H1 (cell line): ENCODE measurements around the gene MX1. TPM values are rescaled to one million over a fixed set of nuclear protein-coding genes. Genes with fewer than 3 reads are reported as not detected.

Experiments
- CBX5 ChIP-seq: fragments of 300-800, 300-1000 bp; sonication (generic); IDR thresholded peaks from 2 replicates; pipeline ENCODE4 v1.7.1; 2016; ENCODE audit warnings: antibody characterized with exemption, low read length, low read depth
- CEBPB ChIP-seq: IDR thresholded peaks from 2 replicates; pipeline ENCODE4 v1.6.1; 2012; ENCODE audit warnings: low read depth, low read length
- CTBP2 ChIP-seq: IDR thresholded peaks from 2 replicates; pipeline ENCODE4 v1.7.0; 2011; ENCODE audit warnings: borderline replicate concordance, mild to moderate bottlenecking, moderate library complexity, mixed read lengths, low read length; ENCODE audit not compliant: insufficient read depth, insufficient read length
- HDAC6 ChIP-seq: IDR thresholded peaks from one replicate; pipeline ENCODE4 v1.7.1; 2012; ENCODE audit warnings: low read depth, mild to moderate bottlenecking, inconsistent platforms, low read length, moderate library complexity
- POLR2AphosphoS5 ChIP-seq: IDR thresholded peaks from 2 replicates; pipeline ENCODE4 v1.6.1; 2011; ENCODE audit warnings: low read depth, low read length
- RBBP5 ChIP-seq: IDR thresholded peaks from 2 replicates; pipeline ENCODE4 v1.7.1; 2012; ENCODE audit warnings: low read depth, mild to moderate bottlenecking, inconsistent platforms, low read length, moderate library complexity, borderline replicate concordance
- polyA plus RNA-seq, 7 experiments: library from polyadenylated mRNA; depleted of rRNA in 3 of 7; stranded (reverse) in 5 of 7; unstranded in 2 of 7; fragments of >200 nt in 5 of 7; fragments of 200-250 nt in 2 of 7; gene quantifications; 1 replicate in 5 of 7; 2 replicates in 1 of 7; 4 replicates in 1 of 7; pipeline versions ENCODE4 v1.2.1 to v1.2.3, GENCODE V29; 2011 to 2013; ENCODE audit warnings: missing spikeins in 2 of 7, mixed read lengths in 2 of 7
- total RNA-seq: library from RNA; stranded (reverse); fragmentation: NEBNext Ultra II Directional; extraction: Animal tissue kit (Norgen Biotek cat#: 25700); gene quantifications from 2 replicates; pipeline ENCODE4 v1.2.1, GENCODE V29; 2021
- TF ChIP-seq, protein P1 (sequence below): fragments of 300-600 bp; sonication (generic); IDR thresholded peaks from 2 replicates; pipeline ENCODE4 v1.7.1; 2012; ENCODE audit warnings: low read length, moderate library complexity, mild to moderate bottlenecking, inconsistent platforms; ENCODE audit not compliant: insufficient replicate concordance
- TF ChIP-seq, protein P2 (sequence below): IDR thresholded peaks from 2 replicates; pipeline ENCODE4 v1.6.1; 2011; ENCODE audit warnings: low read depth, mild to moderate bottlenecking, low read length; ENCODE audit not compliant: insufficient read depth

Gene MX1
- total and polyA plus RNA-seq, 2 of the 8 experiments (the other 6 are each of a cell fraction or from before 2014, with no cell fraction given): 3.8 to 5.7 TPM

DNA sequence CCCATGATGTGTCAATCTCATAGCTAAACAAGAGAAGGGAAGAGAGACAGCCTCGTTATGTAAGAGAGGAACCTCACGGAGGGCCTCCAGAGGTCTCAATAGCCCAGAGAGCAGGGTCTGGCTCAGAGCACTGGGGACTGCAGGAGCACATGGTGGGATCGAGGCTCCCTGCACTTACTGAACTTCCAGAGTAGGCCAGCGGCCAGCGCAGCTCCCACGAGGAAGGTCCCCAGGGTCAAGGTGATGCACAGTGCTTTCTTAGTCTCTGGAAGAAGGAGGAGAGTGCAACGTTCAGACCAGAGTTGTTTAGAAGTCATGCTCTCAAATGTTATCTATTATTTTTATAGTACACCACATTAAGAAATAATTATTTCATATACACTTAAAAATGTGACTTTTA is 63.3 kb downstream of the MX1 start (continued):
- TF ChIP-seq RBBP5: no peak
- TF ChIP-seq HDAC6: no peak
- no peak for TF ChIP-seq POLR2AphosphoS5
- TF ChIP-seq CTBP2: no peak
- TF ChIP-seq CEBPB: no peak
- TF ChIP-seq CBX5: no peak
- TF ChIP-seq, protein P1, sequence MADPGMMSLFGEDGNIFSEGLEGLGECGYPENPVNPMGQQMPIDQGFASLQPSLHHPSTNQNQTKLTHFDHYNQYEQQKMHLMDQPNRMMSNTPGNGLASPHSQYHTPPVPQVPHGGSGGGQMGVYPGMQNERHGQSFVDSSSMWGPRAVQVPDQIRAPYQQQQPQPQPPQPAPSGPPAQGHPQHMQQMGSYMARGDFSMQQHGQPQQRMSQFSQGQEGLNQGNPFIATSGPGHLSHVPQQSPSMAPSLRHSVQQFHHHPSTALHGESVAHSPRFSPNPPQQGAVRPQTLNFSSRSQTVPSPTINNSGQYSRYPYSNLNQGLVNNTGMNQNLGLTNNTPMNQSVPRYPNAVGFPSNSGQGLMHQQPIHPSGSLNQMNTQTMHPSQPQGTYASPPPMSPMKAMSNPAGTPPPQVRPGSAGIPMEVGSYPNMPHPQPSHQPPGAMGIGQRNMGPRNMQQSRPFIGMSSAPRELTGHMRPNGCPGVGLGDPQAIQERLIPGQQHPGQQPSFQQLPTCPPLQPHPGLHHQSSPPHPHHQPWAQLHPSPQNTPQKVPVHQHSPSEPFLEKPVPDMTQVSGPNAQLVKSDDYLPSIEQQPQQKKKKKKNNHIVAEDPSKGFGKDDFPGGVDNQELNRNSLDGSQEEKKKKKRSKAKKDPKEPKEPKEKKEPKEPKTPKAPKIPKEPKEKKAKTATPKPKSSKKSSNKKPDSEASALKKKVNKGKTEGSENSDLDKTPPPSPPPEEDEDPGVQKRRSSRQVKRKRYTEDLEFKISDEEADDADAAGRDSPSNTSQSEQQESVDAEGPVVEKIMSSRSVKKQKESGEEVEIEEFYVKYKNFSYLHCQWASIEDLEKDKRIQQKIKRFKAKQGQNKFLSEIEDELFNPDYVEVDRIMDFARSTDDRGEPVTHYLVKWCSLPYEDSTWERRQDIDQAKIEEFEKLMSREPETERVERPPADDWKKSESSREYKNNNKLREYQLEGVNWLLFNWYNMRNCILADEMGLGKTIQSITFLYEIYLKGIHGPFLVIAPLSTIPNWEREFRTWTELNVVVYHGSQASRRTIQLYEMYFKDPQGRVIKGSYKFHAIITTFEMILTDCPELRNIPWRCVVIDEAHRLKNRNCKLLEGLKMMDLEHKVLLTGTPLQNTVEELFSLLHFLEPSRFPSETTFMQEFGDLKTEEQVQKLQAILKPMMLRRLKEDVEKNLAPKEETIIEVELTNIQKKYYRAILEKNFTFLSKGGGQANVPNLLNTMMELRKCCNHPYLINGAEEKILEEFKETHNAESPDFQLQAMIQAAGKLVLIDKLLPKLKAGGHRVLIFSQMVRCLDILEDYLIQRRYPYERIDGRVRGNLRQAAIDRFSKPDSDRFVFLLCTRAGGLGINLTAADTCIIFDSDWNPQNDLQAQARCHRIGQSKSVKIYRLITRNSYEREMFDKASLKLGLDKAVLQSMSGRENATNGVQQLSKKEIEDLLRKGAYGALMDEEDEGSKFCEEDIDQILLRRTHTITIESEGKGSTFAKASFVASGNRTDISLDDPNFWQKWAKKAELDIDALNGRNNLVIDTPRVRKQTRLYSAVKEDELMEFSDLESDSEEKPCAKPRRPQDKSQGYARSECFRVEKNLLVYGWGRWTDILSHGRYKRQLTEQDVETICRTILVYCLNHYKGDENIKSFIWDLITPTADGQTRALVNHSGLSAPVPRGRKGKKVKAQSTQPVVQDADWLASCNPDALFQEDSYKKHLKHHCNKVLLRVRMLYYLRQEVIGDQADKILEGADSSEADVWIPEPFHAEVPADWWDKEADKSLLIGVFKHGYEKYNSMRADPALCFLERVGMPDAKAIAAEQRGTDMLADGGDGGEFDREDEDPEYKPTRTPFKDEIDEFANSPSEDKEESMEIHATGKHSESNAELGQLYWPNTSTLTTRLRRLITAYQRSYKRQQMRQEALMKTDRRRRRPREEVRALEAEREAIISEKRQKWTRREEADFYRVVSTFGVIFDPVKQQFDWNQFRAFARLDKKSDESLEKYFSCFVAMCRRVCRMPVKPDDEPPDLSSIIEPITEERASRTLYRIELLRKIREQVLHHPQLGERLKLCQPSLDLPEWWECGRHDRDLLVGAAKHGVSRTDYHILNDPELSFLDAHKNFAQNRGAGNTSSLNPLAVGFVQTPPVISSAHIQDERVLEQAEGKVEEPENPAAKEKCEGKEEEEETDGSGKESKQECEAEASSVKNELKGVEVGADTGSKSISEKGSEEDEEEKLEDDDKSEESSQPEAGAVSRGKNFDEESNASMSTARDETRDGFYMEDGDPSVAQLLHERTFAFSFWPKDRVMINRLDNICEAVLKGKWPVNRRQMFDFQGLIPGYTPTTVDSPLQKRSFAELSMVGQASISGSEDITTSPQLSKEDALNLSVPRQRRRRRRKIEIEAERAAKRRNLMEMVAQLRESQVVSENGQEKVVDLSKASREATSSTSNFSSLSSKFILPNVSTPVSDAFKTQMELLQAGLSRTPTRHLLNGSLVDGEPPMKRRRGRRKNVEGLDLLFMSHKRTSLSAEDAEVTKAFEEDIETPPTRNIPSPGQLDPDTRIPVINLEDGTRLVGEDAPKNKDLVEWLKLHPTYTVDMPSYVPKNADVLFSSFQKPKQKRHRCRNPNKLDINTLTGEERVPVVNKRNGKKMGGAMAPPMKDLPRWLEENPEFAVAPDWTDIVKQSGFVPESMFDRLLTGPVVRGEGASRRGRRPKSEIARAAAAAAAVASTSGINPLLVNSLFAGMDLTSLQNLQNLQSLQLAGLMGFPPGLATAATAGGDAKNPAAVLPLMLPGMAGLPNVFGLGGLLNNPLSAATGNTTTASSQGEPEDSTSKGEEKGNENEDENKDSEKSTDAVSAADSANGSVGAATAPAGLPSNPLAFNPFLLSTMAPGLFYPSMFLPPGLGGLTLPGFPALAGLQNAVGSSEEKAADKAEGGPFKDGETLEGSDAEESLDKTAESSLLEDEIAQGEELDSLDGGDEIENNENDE: no peak
- TF ChIP-seq, protein P2, sequence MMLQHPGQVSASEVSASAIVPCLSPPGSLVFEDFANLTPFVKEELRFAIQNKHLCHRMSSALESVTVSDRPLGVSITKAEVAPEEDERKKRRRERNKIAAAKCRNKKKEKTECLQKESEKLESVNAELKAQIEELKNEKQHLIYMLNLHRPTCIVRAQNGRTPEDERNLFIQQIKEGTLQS: no peak
